CD4-positive, alpha-beta T cell treated with Interleukin-21 for 1 hour (primary cell): Measurements from ENCODE around the gene LENEP.
A peak's percentile ranks its signal among the peaks of the same experiment; 100 is the strongest.

ENCODE experiments used
- DNase-seq: peaks from one replicate; pipeline ENCODE4 v3.0.0-alpha.2; 2020

The LENEP gene

DNA sequence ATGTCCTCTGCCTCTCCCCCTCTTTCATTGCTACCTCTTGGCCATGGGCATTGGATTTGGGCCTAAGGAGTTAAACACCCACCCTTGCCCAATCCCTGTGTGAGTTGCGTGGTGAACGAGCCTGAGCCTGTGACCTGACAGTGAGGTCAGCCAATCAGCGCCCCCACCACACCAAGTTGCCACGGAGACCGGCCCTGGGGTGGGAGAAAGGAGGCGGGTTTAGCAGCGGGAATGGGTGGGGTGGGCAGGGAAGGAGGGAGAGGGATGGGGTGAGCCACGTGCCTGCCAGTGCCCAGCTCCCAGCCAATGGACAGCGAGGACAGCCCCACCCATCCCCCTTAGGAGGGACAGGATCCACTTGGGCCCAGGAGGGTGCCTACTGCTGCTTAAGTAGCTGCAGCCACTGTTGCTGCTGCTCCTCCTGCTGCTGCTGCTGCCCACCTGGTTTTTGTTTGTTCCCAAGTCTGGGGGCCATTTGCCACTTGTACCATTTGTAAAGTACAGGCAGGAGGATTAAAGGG lies 18.7 kb downstream of the LENEP start:
- peak; percentile 49 for DNase-seq

GRCh38 chr1:155012776-155013602 lies 19.6 kb downstream of the LENEP start:
- DNase-seq = no peak

DNA sequence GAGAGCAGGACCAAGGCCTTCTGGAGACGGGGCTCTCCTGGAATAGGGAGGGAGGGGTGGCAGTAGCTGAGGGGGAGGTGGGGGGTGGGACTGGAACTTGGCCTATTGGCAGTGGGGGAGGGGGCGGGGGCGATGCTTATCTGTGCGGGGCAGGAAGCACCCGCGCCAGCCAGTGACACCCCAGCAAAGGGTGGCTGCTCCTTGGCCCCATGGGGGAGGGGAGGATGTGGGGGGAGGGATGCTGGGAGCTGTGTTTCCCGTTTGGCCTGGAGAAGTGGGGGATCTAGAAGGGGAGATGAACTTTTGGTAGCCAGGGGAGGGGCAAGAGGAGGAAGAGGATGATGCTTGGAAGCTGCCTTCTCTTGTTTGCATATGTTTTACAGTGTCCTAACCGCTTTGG lies 20.2 kb downstream of the LENEP start:
- DNase-seq = peak; percentile 52

DNA sequence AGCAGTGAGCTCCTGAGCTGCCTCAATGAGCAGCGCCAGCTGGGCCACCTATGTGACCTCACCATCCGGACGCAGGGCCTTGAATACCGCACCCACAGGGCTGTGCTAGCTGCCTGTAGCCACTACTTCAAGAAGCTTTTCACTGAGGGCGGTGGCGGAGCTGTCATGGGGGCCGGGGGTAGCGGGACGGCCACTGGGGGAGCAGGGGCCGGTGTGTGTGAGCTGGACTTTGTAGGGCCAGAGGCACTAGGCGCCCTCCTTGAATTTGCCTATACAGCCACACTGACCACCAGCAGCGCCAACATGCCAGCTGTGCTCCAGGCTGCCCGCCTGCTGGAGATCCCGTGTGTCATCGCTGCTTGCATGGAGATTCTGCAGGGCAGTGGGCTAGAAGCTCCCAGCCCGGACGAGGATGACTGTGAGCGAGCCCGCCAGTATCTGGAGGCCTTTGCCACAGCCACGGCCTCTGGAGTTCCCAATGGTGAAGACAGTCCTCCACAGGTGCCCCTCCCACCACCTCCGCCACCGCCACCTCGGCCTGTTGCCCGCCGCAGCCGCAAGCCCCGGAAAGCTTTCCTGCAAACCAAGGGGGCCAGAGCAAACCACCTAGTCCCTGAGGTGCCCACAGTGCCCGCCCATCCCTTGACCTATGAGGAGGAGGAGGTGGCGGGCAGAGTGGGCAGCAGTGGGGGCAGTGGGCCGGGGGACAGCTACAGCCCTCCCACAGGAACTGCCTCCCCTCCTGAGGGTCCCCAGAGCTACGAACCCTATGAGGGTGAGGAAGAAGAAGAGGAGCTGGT lies 21.5 kb downstream of the LENEP start:
- no peak for DNase-seq

DNA sequence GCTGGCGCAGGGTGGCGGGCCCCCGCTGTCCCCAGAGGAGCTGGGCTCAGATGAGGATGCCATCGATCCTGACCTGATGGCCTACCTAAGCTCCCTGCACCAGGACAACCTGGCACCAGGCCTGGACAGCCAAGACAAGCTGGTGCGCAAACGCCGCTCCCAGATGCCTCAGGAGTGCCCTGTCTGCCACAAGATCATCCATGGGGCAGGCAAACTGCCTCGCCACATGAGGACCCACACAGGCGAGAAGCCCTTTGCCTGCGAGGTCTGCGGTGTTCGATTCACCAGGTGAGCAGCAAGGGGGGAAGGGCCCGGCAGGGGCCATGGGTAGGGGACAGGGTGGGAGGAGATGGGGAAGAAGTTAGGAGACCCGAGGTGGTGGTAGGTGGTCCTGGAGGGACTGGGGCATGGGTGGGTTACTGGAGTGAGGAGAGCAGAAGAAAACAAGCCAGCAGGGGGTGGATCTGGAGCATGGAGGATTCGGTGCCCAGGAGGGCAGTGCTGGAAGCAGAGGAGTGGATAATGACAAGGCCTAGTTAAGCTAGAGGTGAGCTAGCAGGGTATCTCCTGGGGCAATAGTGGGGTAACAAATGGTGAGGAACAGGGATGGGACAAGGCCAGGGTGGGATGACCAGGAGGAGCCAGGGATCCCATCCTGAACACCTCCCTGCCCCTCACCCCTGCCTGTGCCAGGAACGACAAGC lies 22.3 kb downstream of the LENEP start:
- no peak for DNase-seq

DNA sequence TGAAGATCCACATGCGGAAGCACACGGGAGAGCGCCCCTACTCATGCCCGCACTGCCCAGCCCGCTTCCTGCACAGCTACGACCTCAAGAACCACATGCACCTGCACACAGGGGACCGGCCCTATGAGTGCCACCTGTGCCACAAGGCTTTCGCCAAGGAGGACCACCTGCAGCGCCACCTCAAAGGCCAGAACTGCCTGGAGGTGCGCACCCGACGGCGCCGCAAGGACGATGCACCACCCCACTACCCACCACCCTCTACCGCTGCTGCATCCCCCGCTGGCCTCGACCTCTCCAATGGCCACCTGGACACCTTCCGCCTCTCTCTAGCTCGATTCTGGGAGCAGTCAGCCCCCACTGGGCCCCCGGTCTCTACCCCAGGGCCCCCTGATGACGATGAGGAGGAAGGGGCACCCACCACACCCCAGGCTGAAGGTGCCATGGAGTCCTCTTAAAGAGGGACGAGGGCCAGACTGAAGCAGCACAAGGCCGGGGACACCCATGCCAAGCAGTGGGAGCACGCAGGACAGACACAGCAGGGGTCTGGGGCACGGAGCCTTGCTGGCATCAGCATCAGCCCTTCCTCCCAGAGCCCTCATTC lies 22.9 kb downstream of the LENEP start:
- DNase-seq = no peak

DNA sequence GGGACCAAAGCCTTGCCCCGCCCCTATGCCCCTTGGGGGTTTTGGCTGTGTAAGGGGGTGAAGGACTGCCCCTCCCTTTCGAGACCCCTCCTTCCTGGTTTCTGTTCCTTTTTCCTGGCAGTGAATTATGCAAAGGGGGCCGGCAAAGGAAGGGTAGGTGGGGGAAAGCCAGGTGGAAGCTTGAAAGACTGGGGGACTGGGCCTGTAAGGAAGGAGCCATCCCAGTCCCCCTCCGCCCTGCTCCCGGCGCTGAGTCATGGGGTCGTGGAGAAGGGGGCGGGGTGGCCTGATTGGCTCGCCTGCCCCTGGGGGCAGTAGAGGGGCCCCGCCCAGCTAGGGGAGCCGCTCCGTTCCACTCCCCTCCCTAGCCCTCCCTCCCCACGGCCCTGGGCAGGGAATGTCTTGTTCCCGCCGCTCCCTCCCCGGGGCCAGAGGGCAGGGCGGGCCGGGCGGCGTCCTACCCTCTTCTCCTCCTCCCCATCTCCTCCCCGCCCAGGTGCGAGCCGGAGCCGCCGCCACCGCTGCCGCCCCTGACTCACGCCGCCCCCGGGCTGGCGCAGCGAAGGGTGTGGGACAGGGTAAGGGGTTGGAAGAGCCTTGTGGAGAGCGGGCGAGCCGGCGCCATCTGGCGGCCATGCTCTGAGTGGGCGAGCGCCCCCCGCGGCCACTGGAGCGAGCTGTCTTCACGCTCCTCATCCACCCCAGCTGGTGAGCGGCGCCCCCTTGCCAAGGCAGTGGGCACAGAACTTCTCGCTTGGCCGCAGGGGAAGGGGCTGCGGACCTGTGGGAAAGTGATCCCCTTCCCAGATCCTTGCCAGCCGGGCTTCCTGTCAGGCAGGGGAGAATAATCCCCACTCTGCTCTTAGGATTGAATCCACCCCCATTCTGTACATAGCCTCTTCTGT lies 23.9 kb downstream of the LENEP start:
- DNase-seq = peak; percentile 89

DNA sequence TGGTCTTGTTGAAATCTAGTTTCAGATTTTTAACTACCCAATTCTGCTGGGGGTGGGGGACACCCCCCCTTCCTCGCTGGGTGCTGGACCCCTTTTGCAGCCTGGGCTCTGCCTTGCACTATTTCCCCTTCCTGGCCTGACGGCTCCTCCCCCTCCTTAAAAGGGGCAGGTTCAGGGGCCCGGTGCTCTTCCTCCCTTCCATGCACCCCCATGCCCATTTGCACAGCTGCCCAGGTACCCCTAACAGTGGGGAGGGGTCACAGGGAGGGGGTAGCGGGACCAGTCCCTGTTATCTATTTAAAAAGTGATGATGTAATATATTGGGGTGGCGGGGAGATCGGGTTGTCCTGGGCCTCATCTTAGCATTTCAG lies 24.5 kb downstream of the LENEP start:
- DNase-seq = no peak

DNA sequence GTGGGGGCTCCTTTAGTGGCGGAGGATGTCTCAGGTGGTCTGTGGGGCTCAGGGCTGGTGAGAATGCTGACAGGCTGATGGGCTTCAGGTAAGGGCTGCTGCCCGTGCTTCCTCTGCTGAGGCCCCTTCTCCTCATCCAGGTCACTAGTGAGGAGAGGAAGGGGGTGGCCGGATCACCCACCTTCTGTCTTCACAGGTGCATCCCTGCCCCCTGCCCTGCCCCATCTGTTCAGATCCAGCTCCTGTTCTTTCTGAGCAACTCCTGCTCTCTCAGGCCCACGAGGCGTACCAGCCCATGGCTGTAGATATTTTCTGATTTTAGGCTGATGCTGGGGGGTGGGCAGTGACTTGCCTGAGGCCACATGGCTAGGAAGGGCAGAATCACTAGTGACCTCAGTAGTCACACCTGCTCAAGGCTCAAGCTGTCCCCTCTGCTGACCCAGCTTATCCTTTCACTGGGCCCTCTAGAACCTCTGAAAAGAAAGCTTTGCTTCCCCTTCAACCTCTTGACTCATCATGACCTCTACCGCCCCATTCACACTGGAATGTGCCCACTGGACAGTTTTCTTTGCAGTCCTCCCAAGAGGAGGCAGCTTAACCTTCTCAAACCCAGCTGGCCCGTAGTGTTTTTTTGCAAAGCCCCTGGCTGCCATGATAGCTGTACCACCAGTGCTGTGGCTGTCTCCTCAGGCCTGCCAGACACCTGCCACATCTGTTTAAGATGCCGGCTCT lies 25.4 kb downstream of the LENEP start:
- DNase-seq = no peak

DNA sequence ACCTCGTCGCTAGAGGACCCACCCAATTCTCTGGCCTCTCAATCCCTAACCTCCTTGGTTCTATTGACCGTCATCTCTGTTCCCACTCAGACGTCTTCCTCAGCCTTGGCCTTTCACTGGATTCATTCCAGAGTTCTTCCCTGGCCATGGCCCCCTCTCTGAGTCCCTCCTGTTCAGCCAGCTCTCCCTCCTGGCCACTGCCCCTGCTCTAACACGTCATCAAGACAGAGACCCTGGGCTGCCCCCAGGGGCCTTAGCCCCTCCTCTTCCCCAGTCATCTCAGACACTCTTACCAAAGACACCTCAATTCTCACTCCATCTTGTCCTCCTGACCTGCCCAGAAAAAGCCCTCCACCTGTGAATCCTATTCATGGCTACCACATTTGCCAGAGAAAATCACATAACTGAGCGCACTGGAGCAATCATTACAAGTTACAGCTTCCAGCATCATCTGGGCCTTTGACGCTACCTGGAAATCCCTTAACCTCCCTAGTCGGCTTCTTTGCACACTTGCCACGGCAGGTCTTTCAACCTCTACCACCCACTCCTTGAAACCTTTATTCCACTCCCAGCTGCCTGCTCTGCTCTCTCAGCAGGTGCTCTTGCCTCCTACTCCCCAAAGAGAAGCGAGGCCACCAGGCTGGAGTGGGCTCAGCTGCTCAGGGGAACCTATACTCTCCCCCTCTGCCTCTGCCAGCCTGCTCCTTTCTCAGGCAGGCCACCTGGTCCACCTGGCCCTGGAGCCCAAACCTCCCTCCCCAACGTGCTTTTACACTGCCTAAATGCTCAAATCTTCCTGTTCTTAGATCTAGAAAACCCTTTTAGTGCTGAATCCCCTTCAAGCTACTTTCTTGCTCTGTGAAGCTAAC lies 26.2 kb downstream of the LENEP start:
- DNase-seq = no peak

DNA sequence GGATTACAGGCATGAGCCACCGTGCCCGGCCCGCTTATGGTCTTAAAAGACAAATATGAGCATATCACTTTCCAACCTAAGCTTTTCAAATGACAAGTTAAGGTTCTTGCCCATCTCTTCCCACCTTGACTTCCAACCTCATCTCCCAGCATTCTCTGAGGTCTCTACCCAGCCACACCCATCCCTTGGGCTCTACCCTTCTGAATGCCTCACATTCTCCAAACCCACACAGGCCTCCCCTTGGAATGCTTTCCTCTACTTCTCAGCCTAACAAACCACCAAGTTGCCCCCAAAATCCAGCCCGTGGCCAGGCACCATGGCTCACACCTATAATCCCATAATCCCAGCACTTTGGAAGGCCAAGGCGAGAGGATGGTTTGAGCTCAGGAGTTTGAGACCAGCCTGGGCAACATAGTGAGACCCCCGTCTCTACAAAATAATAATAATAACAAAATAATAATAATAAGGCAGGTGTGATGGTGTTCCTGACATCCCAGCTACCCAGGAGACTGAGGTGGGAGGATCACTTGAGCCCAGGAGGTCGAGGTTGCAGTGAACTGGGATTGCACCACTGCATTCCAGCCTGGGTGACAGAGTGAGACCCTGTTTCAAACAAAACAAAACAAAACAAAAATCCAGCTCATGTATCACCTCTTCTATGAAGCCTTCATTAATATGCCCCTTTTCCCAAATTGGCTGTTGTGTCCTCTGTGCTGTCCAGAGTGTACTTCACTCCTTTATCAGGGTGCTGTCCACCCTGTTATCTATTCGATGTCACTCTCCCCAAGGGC lies 28.9 kb downstream of the LENEP start:
- no peak for DNase-seq

- no peak for DNase-seq
These were observed 29.5 kb downstream of the LENEP start for GRCh38 chr1:155022927-155023236.

- DNase-seq = no peak
These were observed 30.2 kb downstream of the LENEP start for GRCh38 chr1:155023627-155024026.

- DNase-seq = no peak
These were observed 30.9 kb downstream of the LENEP start for GRCh38 chr1:155024315-155024714.

GRCh38 chr1:155026154-155026553 lies 32.8 kb downstream of the LENEP start:
- DNase-seq = no peak

GRCh38 chr1:155026588-155026987 lies 33.2 kb downstream of the LENEP start:
- no peak for DNase-seq

DNA sequence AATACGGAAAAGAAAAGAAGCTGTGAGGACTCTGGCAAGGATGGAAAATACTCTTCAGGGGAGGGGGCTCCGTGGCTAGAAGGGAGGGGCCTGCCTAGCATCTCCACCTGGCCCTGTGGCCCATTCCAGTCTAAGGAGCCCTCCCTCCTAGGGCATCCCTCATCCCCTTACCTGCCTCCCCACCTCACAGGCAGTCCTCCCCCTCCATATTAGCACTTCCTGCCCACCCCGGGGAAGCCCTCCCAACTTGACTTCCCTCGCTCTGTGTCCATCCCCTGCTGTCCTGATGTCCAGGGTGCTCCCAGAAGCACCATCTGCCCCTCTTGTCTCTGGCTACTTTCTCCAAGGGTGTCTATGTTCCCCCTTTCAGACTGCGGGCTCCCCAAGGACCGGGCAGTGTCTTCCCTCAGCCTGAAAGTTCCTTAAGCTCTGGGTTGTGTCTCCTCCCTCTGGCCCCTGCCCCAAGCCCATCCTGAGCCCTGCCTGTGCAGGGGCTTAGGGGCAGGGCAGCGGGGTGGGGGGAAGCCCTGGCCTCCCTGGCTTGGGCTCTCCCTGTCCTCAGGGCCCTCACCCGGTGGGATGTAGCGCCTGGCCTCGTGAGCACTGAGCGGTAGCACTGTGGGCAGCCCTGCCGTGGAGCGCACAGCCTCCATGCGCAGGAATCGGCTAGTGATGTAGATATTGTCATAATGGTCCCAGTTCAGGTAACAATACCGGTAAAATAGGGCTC lies 36.3 kb downstream of the LENEP start:
- DNase-seq = no peak

DNA sequence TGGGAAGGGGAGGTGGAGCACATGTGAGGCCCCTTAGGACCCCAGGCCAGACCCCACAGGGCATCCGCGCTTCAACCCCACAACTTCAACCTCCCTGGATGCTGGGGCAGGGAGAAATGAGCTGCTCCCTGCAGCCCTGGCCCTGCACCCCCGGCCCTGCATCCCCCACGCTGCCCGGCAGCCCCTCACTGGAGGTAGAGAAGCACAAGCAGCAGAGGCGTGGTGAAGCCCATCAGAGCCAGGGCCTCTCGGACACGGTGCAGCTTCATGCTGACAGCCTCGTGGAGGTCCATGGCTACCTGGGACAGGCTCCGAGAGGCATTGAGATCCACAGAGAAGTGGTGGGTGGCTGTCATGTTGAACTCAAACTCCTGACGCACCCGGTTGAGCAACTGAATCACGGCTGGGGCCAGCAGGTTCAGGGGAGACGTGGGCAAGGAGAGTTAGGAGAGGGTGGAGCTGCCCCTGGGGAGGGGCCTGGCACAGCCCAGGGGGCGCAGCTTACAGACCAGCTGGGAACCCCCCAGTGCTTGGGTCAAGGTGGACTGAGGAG lies 36.9 kb downstream of the LENEP start:
- no peak for DNase-seq
